NCI-H1105 (cell line): Measurements from ENCODE around the gene COLGALT1.
"Not testable (repeated sequence)": the region's sequence is repeated elsewhere in the genome, so short reads cannot be mapped to it uniquely, and the experiment has no call there.

ENCODE experiments used
- DNase-seq: peaks from one replicate; lab custom pipeline; 2025; lab: John Stamatoyannopoulos, UW

Gene COLGALT1

DNA sequence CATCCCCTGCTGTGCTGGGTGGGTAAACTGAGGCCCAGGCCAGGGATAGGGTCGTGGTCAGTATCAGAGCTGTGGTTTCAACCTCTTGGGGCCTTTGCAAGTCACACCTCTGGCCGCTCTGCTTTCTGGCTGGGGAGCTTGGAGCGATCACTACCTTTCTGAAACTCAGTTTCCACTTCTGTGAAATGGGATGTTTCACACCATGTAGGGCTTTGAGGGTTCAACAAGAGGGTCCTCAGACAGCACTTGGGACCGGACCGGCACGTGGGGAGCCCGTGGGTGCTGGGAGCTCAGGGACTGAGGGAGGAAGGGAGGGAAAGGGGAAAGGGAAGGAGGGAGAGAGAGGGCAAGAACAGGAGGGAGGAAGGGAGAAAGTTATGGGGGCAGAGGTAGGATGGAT is 22.9 kb upstream of the COLGALT1 start:
- no peak for DNase-seq

DNA sequence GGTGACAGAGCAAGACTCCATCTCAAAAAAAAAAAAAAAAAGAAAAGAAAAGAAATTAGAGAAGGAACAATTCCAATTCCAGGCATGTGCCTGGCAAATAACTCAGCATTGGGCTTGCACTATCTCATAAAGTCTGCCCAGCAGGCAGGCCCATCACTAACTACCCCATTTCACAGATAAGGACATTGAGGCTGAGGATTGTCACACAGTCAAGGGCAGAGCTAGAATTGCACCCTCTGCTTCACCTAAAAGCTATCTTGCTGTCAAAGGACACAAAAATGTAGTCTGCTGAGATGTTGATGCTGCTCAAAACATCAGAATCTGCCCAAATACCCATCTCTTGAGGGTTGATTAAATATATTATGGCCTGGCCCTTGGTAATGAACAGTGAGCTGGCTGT is 20.7 kb upstream of the COLGALT1 start:
- no peak for DNase-seq

DNA sequence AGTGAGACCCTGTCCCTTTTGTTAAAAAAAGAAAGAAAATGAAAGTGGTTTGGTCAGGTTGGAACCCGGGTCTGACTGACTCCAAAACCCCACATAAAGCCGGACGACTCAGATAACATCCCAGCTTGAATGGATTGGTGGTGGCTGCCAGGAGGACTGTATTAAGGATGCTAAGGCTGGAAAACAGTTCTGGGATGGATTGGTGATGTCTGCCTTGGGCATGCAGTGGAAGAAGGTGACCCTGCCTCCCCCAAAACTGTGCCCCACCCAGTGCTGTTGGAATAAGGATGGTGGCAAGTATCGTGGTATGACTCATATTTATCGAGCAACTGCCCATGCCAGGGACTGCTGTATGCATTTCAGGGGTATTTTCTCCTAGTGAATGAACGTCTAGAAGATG is 18.5 kb upstream of the COLGALT1 start:
- no peak for DNase-seq

DNA sequence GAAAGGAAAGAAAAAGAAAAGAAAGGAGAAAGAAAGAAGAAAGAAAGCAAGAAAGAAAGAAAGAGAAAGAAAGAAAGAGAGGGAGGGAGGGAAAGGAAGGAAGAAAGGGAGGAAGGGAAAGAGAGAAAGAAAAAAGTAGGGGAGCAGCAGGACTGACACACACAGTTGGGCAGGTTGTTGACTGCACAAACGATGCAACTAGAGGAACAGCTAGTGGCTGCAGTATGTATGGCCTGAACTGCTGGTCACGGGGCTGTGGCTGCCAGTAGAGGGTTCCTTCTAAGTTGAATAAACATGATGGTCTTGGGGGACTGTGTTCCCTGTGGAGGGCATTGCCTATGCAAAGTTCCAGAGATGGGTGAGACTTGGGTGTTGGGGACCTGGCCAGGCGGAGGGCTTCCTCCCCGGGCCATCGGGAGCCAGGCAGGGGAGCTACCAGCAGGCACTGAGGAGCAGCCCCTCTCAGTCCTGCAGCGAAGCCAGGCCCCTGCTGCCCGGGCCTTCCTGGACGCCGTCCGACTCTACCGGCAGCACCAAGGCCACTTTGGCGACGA is 16.7 kb upstream of the COLGALT1 start:
- DNase-seq = no peak

DNA sequence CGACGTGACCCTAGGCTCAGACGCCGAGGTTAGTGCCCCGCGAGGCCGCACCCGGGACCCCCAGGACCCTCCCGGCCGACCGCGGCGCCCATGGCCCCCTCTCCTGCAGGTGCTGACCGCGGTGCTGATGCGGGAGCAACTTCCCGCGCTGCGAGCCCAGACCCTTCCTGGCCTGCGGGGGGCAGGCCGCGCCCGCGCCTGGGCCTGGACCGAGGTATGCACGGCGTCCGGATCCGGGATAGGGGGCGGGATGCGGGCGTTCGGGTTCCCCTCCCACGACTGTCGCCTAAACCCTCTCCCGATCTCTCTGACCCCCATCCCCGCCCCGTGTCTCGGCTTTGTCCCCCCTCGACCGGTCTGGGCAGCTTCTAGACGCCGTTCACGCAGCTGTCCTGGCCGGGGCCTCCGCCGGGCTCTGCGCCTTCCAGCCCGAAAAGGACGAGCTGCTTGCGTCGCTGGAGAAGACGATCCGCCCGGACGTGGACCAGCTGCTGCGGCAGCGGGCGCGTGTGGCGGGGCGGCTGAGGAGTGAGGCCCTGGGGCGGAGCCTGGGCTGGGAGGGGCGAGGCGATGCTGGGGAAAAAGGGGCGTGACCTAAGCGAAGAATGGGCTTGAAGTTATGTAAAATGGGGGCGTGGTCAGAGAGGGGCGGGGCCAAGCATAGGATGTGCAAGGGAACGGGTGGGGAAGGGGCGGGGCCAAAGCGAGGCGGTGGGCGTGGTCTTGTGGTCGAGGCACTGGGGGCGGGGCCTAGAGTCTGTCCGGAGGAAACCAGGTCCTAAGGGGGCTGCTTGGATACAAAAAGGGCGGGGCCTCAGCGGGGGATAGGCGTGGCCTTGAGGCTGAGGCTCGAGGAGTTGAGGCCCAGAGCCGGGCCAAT is 16.0 kb upstream of the COLGALT1 start:
- peak; percentile 92 for DNase-seq

DNA sequence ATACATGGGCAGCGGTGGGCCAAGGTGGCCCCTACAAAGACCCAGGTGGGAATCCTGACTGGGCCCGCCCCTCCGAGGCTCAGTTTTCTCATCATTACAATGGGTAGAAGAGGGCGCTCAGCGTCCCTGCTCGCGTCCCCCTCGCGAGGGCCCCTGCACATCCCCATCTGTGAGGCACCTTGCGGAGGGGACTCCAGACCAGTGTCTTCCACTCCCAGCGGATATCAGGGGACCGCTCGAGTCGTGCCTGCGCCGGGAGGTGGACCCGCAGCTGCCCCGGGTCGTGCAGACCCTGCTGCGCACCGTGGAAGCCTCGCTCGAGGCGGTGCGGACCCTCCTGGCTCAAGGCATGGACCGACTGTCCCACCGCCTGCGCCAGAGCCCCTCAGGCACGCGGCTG is 15.3 kb upstream of the COLGALT1 start:
- DNase-seq = no peak

DNA sequence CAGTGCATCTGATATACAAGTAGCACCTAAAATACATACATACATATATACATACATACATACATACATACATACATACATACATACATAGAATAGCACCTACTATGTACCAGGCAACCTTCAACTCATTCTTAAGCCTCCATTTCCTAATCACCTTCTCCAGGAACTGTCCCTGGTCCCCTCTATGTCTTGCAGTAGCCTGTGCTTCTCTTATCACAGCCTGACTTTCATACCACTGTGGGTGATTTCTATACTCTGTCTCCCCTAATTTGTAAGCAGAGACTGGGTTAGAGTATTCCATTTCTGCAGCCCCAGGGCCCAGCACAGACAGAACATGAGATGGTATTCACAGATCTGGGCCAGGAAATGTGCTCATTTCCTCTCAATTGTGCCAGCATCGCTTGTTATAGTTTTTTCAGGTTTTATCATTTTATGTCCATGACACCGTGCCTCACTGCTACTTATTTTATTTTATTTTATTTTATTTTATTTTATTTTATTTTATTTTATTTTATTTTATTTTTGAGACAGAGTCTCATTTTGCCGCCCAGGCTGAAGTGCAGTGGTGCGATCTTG is 14.2 kb upstream of the COLGALT1 start:
- DNase-seq = no peak

DNA sequence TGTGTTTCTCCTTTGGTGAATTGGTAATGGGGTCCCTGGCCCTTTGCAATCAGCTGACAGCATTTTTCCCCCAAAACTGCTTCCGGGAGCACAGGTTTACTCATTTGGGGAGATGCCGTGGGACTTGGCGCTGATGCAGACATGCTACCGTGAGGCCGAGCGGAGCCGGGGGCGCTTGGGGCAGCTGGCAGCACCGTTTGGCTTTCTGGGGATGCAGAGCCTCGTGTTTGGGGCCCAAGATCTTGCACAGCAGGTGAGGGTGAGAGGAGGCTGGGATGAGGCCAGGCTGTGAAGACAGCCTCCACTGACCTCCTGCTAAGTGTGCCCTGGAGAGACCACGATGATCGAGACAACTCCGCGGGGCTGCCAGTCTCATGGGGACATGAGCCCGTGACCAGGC is 13.4 kb upstream of the COLGALT1 start:
- no peak for DNase-seq

DNA sequence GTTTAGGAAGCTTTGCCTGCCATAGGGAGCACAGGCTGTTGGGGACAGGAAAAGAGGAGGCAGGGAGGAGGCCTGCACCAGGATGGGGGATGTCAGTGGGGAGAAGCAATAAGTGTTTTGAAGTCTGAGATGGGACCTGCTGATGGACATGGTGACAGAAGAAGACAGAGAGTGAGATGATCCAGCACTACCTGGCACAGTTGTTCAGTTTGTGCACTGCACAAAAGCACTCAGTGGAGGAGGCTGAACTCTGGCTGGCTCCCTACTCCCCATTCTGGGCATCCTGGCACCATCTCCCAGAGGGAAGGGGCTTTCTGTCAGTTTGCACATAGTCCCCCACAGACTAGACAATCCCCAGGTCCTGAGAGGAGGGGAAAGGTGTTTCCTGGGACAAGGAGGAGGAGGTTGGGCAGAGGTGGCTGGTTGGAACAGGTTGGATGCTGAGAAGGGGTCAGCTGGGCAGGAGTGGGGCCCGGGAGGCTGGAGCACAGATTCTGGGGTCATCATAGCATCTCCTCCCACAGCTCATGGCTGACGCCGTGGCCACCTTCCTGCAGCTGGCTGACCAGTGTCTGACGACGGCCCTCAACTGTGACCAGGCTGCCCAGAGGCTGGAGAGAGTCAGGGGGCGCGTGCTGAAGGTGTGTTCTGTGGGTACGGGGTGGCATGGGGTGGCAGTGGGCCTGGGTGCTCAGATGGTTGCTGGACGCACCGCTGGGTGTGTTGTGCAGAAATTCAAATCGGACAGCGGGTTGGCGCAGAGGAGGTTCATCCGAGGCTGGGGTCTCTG is 12.5 kb upstream of the COLGALT1 start:
- no peak for DNase-seq

DNA sequence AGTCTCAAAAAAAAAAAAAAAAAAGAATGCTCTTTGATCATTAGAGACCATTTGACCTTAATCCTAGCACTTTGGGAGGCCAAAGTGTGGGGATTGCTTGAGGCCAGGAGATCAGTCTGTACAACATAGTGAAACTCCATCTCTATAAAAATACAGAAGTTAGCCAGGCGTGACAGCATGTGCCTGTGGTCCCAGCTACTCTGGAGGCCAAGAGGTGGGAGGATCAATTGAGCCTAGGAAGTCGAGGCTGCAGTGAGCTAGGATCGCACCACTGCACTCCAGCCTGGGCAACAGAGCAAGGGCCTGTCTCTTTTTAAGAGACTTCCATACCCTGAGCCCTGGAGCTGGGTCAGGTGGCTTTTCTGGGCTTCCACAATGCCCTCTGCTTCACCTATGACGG is 11.5 kb upstream of the COLGALT1 start:
- DNase-seq = no peak

DNA sequence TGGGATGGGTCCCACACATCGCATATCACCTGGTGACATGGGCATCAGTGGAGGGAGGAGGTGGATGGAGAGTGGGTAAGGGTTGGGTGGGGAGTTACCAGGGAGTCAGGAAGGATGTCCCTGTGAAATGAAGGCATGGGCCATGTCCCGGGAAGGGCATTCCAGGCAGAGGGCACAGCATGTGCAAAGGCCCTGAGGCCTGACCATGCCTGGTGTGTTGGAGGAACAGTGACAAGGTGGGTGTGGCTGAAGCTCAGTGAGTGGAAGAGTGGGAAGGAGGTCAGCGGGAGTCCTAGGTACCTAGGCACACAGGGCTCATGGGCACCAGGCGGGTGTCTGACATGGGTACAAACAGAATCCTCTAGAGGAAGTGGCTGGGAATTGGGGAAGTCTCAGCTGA is 11.0 kb upstream of the COLGALT1 start:
- DNase-seq = no peak

DNA sequence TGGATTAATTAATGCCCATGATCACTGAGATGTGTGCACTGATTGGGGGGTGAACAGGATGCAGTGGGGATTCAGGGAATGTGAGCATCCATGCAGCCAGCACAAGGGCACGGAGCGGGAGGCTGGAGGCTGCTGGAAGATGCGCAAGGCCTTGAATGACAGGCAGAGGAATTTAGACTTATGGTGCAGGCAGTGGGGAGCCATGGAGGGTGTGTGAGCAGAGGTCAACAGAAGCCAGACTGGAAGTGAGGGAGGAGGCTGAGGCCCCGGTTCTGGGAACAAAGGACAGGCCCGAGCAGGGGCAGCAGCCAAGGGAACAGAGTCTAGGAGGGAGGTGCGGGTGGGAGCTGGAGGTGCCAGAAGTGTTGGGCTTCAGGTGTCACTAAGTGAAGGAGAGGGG is 7.3 kb upstream of the COLGALT1 start:
- DNase-seq = no peak

DNA sequence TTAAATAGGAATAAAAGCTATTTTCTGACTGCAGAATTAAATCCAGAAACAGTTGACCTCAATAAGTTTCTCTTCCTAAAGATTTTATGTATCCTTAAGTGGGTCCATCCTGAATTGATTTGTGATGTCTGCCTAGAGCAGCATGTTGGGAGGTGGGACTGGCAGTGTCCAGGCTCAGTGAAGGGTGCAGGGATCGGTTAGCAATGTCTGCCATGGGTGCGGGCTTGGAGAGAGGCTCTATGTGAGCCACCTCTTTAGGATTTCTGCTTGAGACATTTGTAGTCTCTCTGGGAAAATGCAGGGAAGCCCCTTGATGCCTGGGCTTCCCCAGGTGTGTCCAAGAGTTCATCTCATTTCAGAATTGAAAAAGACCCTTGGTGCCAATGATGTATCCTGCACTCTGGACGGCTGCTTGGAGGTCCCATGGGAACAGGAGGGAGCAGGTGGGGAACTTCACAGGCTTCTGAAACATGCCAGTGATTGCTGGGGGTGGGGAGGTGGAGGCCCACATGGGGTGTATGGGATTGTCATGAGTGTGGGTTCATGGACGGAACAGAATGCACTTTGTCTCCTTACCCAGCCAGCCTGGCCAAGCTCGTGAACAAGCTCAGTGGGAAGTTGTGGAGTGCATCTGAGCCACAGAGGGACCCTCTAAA is 6.2 kb upstream of the COLGALT1 start:
- no peak for DNase-seq

DNA sequence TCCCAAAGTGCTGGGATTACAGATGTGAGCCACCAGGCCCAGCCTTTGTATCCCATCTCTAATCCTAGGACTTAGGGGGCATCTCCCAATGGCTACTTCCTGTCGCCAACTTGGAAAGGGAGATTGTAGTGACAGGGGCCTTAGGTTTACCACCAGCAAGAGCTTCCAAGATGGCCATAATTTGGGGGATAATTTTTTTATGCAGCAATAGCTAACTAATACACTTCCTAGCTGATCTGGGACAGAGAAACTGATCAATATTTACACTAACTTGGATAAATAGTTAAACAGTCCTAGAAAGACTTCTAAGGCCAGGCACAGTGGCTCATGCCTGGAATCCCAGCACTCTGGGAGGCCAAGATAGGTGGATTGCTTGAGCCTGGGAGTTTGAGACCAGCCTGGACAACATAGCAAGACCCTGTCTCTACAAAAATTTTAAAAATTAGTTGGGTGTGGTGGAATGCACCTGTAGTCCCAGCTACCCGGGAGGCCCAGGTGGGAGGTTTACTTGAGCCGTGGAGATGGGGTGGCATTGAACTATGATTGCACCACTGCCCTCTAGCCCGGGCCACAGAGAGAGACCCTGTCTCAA is 5.3 kb upstream of the COLGALT1 start:
- DNase-seq = no peak

DNA sequence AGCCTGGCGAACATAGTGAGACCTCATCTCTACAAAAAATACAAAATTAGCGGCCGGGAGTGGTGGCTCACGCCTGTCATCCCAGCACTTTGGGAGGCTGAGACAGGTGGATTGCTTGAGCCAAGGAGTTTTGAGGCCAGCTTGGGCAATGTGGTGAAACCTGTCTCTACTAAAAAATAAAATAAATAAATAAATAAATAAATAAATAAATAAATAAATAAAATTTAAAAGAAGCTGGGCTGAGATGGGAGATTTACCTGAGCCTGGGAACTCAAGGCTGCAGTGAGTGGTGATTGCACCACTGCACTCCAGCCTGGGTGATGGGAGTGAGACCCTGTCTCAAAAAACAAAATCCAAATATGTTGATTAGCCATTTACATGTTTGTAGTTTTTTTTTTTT is 2.7 kb upstream of the COLGALT1 start:
- DNase-seq = not testable (repeated sequence)

DNA sequence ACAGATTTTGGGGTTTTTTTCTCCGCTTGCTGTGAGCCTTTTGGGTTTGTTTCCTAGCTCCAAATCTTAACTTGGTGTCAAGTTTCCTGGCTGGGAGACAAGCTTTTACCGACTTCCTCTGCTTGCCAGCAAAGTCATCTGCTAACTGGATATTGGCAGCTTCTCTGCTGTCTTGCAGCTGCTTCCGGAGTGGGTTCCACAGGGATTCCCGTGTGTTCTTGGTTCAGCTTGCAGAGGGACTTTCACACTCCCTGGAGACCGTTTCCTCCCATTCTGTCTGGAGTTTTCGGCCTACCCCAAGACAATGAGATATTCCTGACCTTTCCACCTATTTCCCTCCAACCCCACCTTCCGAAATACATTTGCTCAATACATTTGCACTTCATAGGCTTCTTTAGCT is 2.2 kb upstream of the COLGALT1 start:
- DNase-seq = peak; percentile 67

DNA sequence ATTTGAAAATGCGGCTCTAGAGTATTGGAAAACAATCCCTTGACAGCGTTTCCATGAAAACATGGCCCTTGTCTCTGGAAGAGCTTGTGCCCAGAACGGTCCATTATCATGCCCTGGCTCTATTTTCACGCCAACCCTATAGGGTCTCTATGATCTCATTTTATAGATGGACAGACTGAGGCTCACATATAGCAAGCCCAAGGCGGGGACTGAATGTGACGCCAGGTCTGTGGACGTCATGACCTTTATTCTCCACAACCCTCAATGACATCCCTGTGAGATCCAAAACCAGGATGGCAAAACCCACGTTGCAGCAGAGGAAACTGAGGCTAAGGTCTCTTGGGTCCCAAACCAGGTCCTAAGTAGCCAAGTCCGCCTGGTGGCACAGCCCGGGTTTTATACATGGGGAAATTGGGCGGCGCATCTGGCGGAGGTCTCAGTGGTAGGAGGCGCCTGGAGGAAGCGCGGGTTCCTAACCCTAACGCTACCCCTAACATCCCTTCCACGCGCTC is 425 bp upstream of the COLGALT1 start:
- DNase-seq = no peak

DNA sequence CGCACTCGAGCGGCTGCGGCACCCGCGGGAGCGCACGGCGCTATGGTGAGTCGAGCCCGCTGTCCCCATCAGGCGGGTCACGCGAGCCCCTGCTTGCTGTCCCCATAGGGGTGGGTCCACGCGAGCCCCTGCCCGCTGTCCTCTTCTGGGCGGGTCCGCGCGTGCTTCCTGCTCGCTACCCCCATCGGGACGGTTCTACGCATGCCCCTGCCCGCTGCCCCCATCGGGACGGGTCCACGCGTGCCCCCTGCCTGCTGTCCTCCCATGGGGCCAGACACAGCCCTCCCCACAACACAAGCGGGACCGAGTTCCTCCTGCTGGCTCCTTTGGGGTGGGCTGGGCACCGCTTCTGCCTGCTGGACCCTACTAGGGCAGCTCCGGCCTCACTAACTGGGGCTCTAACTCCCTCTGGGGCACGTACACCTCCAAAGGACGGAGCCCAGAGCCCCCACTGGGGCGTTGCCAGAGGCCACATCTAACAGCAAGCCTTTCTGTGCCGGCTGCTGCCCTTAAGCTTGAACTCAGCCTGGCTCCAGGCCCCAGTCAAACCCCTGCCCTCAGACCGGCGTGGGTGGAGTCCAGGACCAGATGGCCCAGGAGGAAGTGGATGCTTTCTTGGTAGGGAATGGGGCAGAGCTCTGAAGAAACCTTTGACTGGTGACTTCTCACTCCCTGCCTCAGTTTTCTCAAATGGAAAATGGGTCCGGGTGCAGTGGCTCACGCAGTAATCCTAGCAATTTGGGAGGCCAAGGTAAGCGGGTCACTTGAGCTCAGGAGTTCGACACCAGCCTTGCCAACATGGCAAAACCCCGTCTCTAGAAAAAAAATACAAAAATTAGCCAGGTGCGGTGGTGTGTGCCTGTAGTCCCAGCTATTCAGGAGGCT is 722 bp downstream of the COLGALT1 start:
- DNase-seq = no peak

DNA sequence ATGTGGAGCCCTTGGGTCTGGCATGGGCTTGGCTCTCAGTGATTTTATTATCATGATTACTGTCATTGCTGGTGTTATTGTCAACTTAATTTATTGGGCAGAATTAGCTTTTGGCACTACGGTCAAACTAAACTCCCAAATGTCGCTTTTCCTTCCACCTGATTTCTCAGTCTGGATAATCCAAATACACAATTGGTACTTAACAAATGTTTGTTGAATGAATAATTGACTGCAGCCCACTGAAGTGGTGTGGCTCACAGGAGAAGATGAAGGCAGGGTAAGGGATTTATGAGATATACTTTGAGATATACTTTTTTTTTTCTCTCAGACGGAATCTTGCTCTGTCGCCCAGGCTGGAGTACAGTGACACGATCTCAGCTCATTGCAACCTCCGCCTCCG is 1.5 kb downstream of the COLGALT1 start:
- no peak for DNase-seq

DNA sequence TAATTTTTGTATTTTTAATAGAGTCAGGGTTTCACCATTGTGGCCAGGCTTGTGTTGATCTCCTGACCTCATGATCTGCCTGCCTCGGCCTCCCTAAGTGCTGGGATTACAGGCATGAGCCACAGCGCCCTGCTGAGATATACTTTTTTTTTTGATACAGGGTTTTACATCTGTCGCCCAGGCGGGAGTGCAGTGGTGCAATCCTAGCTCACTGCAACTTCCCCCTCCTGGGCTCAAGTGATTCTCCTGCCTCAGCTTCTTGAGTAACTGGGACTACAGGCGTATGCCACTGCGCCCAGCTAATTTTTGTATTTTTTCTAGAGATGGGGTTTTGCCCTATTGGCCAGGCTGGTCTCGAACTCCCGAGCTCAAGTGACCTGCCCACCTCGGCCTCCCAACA is 2.0 kb downstream of the COLGALT1 start:
- no peak for DNase-seq

DNA sequence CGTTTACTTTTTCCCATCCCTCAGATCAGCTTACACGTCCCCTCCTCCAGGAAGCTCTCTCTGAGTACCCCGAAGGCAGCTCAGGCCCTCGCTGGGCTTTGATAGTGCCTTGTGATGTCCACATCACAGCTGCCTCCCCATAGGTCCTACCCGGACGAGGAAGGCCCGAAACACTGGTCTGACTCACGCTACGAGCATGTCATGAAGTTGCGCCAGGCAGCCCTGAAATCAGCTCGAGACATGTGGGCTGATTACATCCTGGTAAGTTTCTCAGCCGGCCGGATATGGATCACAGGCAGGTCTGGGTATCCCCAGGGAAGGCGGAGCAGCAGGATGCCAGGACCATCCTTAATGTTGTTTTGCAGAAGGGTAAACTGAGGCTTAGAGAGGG is 4.8 kb downstream of the COLGALT1 start:
- no peak for DNase-seq
